HL-60 (cell line): ENCODE data around the gene SKAP2.

Source experiments
- GABPA ChIP-seq: IDR thresholded peaks from 2 replicates; pipeline ENCODE4 v1.6.1; 2012; ENCODE audit warnings: low read depth
- REST ChIP-seq: IDR thresholded peaks from 2 replicates; pipeline ENCODE4 v1.6.1; 2012; ENCODE audit warnings: low read depth; ENCODE audit not compliant: insufficient replicate concordance
- TF ChIP-seq, protein P1 (sequence below): IDR thresholded peaks from one replicate; pipeline ENCODE4 v1.5.1; 2011; ENCODE audit warnings: low read length, control low read depth, inconsistent platforms; ENCODE audit not compliant: insufficient read depth

GRCh38 chr7:26653430-26654399 lies 210.7 kb downstream of the SKAP2 start:
- TF ChIP-seq, protein P1, sequence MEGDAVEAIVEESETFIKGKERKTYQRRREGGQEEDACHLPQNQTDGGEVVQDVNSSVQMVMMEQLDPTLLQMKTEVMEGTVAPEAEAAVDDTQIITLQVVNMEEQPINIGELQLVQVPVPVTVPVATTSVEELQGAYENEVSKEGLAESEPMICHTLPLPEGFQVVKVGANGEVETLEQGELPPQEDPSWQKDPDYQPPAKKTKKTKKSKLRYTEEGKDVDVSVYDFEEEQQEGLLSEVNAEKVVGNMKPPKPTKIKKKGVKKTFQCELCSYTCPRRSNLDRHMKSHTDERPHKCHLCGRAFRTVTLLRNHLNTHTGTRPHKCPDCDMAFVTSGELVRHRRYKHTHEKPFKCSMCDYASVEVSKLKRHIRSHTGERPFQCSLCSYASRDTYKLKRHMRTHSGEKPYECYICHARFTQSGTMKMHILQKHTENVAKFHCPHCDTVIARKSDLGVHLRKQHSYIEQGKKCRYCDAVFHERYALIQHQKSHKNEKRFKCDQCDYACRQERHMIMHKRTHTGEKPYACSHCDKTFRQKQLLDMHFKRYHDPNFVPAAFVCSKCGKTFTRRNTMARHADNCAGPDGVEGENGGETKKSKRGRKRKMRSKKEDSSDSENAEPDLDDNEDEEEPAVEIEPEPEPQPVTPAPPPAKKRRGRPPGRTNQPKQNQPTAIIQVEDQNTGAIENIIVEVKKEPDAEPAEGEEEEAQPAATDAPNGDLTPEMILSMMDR: no peak
- TF ChIP-seq REST (no peak), GABPA (no peak)
